CD4-positive, alpha-beta T cell treated with Interleukin-12 subunit alpha and Interleukin-12 subunit beta, for 1 hour (primary cell): ENCODE results near the gene ZMAT2.
A peak's percentile ranks its signal among the peaks of the same experiment; 100 is the strongest.
"Not testable (repeated sequence)": the region's sequence is repeated elsewhere in the genome, so short reads cannot be mapped to it uniquely, and the experiment has no call there.

Source experiments
- DNase-seq: peaks from one replicate; pipeline ENCODE4 v3.0.0-alpha.2; 2020

Gene ZMAT2, protein sequence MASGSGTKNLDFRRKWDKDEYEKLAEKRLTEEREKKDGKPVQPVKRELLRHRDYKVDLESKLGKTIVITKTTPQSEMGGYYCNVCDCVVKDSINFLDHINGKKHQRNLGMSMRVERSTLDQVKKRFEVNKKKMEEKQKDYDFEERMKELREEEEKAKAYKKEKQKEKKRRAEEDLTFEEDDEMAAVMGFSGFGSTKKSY

GRCh38 chr5:140700177-140701144 is at the start of gene ZMAT2:
ZMAT2 (plus strand) TSS chr5:140700447; CDS start chr5:140700461, 14 bp downstream.
- peak; percentile 96 for DNase-seq

DNA sequence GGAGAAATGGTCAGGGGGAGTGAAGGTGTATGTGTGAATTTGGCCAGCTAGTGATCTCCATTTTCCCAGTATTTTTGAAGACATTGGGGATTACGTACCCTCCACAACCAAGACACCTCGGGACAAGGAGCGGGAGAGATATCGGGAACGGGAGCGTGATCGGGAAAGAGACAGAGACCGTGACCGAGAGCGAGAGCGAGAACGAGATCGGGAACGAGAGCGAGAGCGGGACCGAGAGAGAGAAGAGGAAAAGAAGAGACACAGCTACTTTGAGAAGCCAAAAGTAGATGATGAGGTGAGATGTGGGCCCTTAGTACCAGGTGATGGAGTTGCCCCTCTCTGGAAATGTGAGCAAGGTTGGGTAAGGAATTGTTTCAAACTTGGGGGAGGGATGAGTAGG is 41.4 kb upstream of the ZMAT2 start:
- DNase-seq: no peak

- not testable (repeated sequence) for DNase-seq
These were observed 39.9 kb upstream of the ZMAT2 start for GRCh38 chr5:140660371-140660770.

DNA sequence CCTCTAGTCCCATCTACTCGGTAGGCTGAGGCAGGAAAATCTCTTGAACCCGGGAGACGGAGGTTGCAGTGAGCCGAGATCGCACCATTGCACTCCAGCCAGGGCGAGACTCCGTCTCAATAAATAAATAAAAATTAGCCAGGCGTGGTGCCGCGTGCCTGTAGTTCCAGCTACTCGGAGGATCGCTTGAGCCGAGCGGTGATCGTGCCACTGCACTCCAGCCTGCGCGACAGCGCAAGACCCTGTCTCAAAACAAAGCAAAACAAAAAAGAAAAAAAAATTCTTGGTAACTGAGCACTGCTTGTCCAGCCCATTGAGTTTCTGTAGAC is 36.3 kb upstream of the ZMAT2 start:
- no peak for DNase-seq

- DNase-seq: peak; percentile 94
These were observed 35.7 kb upstream of the ZMAT2 start, which contains the start of gene WDR55 for GRCh38 chr5:140664359-140665119. WDR55 (plus strand) TSS chr5:140664904; CDS start chr5:140664913, 9 bp downstream.

GRCh38 chr5:140671035-140671434 is 29.2 kb upstream of the ZMAT2 start:
- DNase-seq: not testable (repeated sequence)

GRCh38 chr5:140671472-140672125 is 28.6 kb upstream of the ZMAT2 start:
- no peak for DNase-seq

GRCh38 chr5:140672455-140673186 is 27.6 kb upstream of the ZMAT2 start:
- no peak for DNase-seq

DNA sequence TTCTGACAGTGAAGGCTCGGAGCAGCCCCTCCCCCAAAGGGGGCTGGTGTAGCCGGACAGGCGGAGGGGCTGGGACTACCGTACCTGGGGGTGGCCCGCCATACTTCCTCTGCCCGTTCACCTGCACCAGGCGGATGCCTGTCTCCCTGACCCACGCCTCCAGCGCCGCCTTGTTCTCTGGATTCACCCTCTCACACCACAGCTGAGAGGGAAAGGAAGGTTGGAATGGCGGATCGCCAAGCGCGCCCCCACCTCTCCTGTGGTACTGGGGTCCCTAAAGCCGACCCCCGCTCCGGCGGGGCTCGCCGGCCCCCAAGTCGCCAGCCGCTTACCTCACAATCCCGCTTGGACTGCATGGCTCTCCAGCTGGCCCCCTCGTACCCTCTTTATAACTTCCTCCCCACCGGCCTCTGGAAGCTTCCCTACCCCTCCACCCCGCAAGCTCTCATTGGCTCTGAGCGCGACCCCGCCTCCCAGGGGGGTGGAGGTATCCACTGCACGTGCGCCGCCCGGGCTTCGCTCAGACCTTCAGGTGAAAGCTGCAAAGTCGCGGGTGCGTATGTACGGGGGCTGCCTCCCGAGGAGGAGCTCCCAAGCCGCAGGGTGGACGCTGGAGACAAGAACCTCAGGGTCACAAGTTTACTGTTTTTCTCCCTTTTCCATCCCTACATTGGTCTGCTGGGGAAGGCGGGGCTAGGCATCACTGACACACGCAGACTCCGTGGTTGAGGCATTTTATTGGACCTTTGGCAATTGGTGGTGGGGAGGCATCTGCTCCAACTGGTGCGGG is 26.9 kb upstream of the ZMAT2 start, which contains the start of gene DND1:
TSS of gene DND1 (minus strand) at position 390 of the 790 bp plus-strand sequence. CDS start at position 356, 34 bp downstream.
- DNase-seq: no peak

DNA sequence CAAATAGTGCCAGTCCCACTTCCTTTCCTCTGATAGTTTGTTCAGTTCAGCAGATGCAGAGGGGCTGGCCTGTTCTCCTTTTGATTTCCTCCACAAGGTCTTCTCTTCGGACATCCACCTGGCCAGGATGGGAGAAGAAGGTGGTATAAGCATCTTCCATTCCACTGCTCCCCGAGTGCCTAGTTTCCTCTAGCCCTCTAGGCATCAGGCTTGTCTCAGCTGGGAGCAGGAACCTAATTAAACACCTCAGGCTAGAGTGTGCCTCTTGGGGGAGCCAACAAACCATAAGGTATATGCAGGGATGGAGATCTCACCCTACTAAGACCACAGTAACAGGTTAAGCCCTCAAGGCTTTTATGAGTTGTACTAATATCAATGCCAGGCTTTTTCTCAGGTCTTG is 26.0 kb upstream of the ZMAT2 start:
- DNase-seq: no peak

- no peak for DNase-seq
These were observed 25.6 kb upstream of the ZMAT2 start for GRCh38 chr5:140674629-140675028.

DNA sequence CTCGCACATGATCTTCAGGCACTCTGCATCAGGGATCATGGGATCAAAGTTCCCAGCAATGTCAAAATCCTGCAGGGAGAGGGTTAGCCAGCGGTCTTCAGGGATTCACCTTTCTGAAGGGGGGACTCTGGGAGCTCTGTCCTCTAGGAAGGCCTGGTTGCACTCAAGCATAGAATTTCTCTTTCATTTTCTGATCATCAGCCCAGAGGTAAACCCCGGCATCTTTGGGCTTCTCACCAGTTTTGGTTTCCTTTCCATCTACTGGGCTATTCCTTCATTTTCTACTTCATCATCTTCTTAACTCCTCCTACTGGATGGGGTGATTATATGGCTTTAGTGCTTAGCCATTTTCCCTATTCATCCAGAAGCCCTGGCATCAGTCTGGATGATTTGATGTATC is 22.3 kb upstream of the ZMAT2 start:
- no peak for DNase-seq

DNA sequence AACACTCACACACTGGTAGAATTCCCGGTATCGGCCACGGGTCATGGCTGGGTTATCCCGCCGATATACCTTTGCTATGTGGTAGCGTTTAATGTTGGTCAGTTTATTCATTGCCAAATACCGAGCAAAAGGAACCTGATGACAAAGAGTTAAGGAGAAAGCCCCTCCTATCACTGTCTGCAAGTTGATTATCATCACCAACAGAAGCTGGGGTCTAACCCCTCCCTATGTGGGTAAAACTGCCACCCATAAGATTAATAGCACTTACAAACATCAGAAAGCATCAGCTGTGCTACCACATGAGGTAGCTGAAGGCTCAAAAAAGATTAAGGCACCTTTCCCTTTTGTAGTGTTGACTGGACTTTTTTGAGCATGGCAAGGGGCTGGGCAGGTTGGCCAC is 21.3 kb upstream of the ZMAT2 start:
- DNase-seq: no peak

- DNase-seq: no peak
These were observed 9.8 kb upstream of the ZMAT2 start for GRCh38 chr5:140690376-140690932.

DNA sequence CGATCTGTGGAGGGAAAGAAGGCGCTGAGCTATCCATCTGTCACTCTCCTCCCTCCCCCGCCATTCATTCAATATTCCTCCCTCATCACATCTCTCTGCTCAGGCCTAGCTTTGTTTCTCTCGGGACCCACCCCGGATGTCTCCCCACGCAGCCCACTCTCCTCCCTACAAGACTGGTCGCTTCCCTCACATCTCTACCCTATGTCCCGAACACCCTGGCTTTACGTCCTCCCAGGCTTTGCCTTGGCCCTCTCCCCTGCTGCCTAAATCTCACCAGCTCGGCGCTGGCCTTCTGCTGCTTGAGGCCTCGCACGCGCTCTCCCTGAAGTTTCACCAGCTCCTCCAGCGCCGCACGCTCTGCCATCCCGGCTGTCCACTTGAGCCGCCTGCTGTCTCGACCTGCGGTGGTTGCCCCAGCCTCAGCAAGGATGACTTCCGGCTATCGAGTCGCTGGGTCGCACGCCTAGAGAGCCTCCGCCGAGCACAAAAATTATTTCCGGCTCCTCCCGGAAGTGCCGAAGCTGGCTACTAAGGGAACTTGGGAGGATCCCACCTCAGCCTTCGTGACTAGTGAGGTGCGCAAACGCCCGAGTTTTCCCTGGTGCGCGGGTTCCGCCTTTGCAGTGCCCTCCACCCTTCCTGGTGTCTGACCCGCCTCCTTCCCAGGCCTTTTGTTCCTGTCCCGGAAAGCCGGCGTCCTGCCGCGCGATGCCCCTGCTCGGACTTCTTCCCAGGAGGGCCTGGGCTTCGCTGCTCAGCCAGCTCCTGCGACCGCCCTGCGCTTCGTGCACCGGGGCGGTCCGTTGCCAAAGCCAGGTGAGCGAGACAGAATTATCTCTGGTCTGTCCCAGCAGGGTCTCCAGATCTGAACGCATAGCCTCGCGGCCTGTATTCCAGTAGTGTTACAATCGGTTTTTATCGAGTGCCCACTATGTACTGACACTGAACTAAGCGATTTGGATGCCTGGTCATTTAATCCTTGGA is 9.0 kb upstream of the ZMAT2 start, which contains the start of the genes HARS1 and HARS2:
TSS of gene HARS1 (minus strand) at position 430 of the 984 bp plus-strand sequence. CDS start at position 364, 66 bp downstream.
TSS of gene HARS2 (plus strand) at position 515 of the 984 bp plus-strand sequence. CDS start at position 709, 194 bp downstream.
- peak; percentile 88 for DNase-seq

DNA sequence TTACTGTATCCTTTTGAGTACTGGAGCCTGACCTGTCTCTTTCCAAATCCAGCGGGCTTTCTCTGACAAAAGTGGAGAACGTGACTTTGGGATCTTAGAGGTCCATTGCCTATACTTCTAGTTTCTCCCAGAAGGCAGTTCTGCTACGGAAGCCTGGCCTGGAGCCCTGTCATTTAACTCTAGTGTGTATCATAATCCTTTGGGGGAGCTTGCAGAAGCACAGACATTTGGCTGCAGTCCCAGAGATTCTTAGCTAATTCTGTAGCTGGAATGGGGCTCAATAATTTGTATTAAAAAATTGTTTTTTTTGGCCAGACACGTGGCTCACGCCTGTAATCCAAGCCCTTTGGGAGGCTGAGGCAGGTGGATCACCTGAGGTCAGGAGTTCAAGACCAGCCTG is 6.0 kb upstream of the ZMAT2 start:
- no peak for DNase-seq

- DNase-seq: no peak
These were observed 3.3 kb upstream of the ZMAT2 start for GRCh38 chr5:140696891-140697492.

DNA sequence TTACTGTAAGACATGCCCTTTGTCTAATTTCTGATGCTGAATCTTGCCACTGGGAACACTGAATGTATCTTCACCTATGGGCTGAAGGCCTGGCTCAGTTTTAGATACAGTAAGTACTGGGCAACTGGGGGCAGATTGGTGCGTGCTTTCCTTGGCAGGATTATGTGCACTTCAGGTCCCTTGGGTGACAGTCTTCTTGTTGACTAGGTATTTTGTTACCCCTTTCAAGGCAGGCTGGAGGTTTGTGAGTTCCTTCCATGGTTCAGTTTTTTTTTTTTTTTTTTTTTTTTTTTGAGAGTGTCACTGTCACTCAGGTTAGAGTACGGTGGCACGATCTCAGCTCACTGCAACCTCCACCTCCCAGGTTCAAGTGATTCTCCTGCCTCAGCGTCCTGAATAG is 7.6 kb downstream of the ZMAT2 start:
- no peak for DNase-seq

DNA sequence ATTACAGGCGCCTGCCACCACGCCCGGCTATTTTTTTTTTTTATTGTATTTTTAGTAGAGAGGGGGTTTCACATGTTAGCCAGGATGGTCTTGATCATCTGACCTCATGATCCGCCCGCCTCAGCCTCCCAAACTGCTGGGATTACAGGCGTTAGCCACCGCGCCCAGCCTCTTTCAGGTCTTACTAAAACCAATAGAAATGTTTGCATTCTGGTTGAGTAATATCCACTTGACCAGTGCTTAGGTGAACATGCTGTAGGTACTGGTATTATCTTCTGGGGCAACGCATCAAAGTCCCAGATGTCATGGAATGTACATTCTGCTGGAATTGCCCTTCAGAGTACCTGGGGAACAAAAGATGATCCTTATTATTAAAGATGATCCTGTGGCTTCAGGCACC is 8.5 kb downstream of the ZMAT2 start:
- DNase-seq: not testable (repeated sequence)
